Heart left ventricle (tissue), 13 donors: ENCODE measurements around the gene CHTF8.

Experiments
- POLR2A ChIP-seq, 2 donors: fragments of 450-650 bp; IDR thresholded peaks; one replicate each; pipeline ENCODE4 v1.6.1; 2017; ENCODE audit warnings: antibody characterized with exemption in 2 of 2, mild to moderate bottlenecking in 2 of 2, moderate library complexity in 2 of 2
- TF ChIP-seq, protein P1 (sequence below), 12 donors: fragments of 200-600 bp; sonication (generic) in 4 of 12; IDR thresholded peaks; one replicate each; pipeline versions ENCODE4 v1.5.0 to v1.8.0; 2018 to 2022; ENCODE audit warnings: antibody characterized with exemption in 12 of 12, mild to moderate bottlenecking in 5 of 12
- donor health status: ischemic (EF 13 %, LVEDD 7.1; RV severe dilation, severe dysfunction).
- donor health status: DM: no; HTN: yes; CAD: no.
- donor health status: DM: no; HTN: no; CAD: no.
- donor health status: ischemic (EF 25% LVEDD 6.9; RV normal size, moderate dysfunction).
- donor health status: ischemic (EF 25% LVEDD 5.7; RV mildly dilated, moderate dysfunction).
- donor health status: ischemic (EF 35%, LVEDD 5.7; RV mildly dilated, moderate dysfunction).
- donor health status: nonischemic (EF 11% LVEDD 7.7; RV severe dilation, severe dysfunction).
- donor health status: DM: yes; HTN: yes; CAD: no.
- donor health status: PGD.
- donor health status: ischemic (EF 29% LVEDD 5.4; RV normal size, mild dysfunction).
- donor health status: nonischemic (EF 23%, LVEDD 6.1; RV moderate dilation, normal function).

DNA sequence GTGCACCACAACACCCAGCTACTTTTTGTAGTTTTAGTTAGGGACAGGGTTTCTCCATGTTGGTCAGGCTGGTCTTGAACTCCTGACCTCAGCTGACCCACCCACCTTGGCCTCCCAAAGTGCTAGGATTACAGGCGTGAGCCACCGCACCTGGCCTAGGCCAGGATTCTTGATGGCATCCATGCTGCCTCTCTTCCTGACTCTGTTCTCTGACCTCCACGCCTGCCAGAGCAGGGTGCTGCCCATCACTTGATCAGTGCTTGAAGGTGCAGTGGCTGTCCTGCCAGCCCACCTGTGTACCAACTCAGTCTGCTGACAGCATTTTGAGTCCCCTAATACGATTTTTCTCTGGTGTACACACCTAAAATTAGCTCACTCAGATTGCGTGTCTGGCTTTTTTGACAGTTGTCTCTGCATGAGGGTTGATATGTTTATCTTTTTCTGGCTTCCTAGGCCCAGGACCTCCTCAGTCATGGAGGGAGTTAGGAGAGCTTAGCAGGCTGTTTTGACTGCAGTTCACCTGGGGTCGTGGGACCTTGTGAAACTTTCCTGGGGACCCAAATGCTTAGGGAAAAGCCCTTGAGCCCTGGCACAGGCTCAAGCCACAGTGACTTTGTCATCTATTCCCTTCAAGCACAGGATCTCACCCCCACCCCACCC is 21.0 kb downstream of the CHTF8 start:
- no peak for TF ChIP-seq POLR2A (IDR thresholded peaks at IDR 0.05)
- TF ChIP-seq, protein P1, sequence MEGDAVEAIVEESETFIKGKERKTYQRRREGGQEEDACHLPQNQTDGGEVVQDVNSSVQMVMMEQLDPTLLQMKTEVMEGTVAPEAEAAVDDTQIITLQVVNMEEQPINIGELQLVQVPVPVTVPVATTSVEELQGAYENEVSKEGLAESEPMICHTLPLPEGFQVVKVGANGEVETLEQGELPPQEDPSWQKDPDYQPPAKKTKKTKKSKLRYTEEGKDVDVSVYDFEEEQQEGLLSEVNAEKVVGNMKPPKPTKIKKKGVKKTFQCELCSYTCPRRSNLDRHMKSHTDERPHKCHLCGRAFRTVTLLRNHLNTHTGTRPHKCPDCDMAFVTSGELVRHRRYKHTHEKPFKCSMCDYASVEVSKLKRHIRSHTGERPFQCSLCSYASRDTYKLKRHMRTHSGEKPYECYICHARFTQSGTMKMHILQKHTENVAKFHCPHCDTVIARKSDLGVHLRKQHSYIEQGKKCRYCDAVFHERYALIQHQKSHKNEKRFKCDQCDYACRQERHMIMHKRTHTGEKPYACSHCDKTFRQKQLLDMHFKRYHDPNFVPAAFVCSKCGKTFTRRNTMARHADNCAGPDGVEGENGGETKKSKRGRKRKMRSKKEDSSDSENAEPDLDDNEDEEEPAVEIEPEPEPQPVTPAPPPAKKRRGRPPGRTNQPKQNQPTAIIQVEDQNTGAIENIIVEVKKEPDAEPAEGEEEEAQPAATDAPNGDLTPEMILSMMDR (IDR thresholded peaks at IDR 0.05): no peak
